CD4-positive, alpha-beta T cell (primary cell): ENCODE data around the gene BCAR1. TPM values are rescaled to one million over a fixed set of nuclear protein-coding genes. Genes with fewer than 3 reads are reported as not detected.

Experiments used
- ATAC-seq: fragments of 200-7000 bp; cut with Tn5 transposase; one replicate; pipeline ENCODE4 v1.10.0; 2022; ENCODE audit warnings: mild to moderate bottlenecking; ENCODE audit not compliant: poor library complexity
- CTCF ChIA-PET: fragments of 350-600 bp; sonication (Branson Sonifier 250); formaldehyde crosslinking; loops from one replicate; lab custom pipeline; 2021; ENCODE audit warnings: antibody characterized with exemption, inconsistent platforms; lab: Charles Lee
- POLR2A ChIA-PET: fragments of 350-600 bp; sonication (Branson Sonifier 250); formaldehyde crosslinking; loops from one replicate; lab custom pipeline; 2021; ENCODE audit warnings: antibody characterized with exemption, inconsistent platforms; lab: Charles Lee
- DNase-seq, 14 experiments: peaks; one replicate each; pipeline ENCODE4 v3.0.0-alpha.2; 2013 to 2020; ENCODE audit warnings: mixed read lengths in 2 of 14
- H3K27ac ChIP-seq, 2 donors: one replicate each; pipeline versions ENCODE4 v1.5.1 to v1.7.0; 2013; ENCODE audit warnings: low read length in 2 of 2, low read depth in 1 of 2, mild to moderate bottlenecking in 1 of 2
- H3K27me3 ChIP-seq, 2 experiments: 1 replicate in 1 of 2; 2 replicates in 1 of 2; pipeline versions ENCODE4 v1.6.1 to v1.7.0; 2013; ENCODE audit warnings: low read length in 2 of 2, control low read depth in 1 of 2, mild to moderate bottlenecking in 1 of 2, moderate library complexity in 1 of 2; ENCODE audit not compliant: insufficient read depth in 2 of 2, control insufficient read depth in 1 of 2
- H3K36me3 ChIP-seq: one replicate; pipeline ENCODE4 v1.6.1; 2013; ENCODE audit warnings: low read length, control low read depth; ENCODE audit not compliant: insufficient read depth
- H3K4me1 ChIP-seq: one replicate; pipeline ENCODE4 v1.6.1; 2013; ENCODE audit warnings: low read length, control low read depth; ENCODE audit not compliant: insufficient read depth
- H3K4me3 ChIP-seq: one replicate; pipeline ENCODE4 v1.5.1; 2013; ENCODE audit warnings: mild to moderate bottlenecking, low read length, moderate library complexity
- H3K9me3 ChIP-seq, 2 experiments: 1 replicate in 1 of 2; 2 replicates in 1 of 2; pipeline versions ENCODE4 v1.6.1 to v1.7.0; 2013; ENCODE audit warnings: low read length in 2 of 2, mild to moderate bottlenecking in 2 of 2, control low read depth in 1 of 2, moderate library complexity in 1 of 2; ENCODE audit not compliant: control insufficient read depth in 1 of 2, insufficient read depth in 1 of 2
- H3K27ac Mint-ChIP-seq: one replicate; pipeline ENCODE4 v1.8.0; 2020; ENCODE audit warnings: mixed read lengths
- H3K27me3 Mint-ChIP-seq: one replicate; pipeline ENCODE4 v1.8.0; 2021; ENCODE audit warnings: mixed read lengths
- H3K36me3 Mint-ChIP-seq: one replicate; pipeline ENCODE4 v1.8.0; 2021; ENCODE audit warnings: low read depth, mixed read lengths
- H3K4me1 Mint-ChIP-seq: one replicate; pipeline ENCODE4 v1.8.0; 2021; ENCODE audit warnings: low read depth, mixed read lengths
- H3K4me3 Mint-ChIP-seq: one replicate; pipeline ENCODE4 v1.8.0; 2020; ENCODE audit warnings: mild to moderate bottlenecking, mixed read lengths
- H3K9me3 Mint-ChIP-seq: one replicate; pipeline ENCODE4 v1.8.0; 2020; ENCODE audit warnings: mixed read lengths
- intact Hi-C, 2 experiments: fragments of 100-400 bp; cut with DNase I in 1 of 2; cut with micrococcal nuclease in 1 of 2; formaldehyde crosslinking; loops; one replicate each; pipeline versions ENCODE4 v1.15.1 to v1.9.0; 2023 to 2025; cut with DNase I, micrococcal nuclease
- total RNA-seq, 174 experiments: library from RNA in 2 of 174; stranded (reverse) in 2 of 174; gene quantifications; one replicate each; pipeline ENCODE4 v1.2.3 and lab custom pipeline; 2021 to 2026
- TF ChIP-seq, protein P1 (sequence below): fragments of 200-600 bp; IDR thresholded peaks from one replicate; pipeline ENCODE4 v1.8.0; 2022; ENCODE audit warnings: antibody characterized with exemption, mild to moderate bottlenecking

The BCAR1 gene
- total RNA-seq, 2 experiments from 2014 or later: 0.08 to 0.17 TPM

DNA sequence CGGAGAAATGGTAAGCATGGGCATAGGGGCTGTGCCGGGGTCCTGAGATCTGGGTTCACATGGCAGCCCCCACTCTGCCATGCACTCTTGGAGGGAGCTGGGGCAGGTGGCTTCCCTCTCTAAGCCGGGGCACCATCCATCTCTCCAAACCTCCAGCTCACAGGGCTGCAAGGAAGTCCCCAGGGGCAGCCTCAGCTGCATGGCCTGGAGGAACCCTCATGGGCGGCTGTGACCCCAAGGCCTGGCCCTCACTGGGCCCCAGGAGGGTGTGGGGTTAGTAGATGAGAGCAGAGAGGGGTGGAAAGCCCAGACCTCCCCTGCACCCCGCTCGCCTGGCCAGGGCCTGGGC is 47.0 kb downstream of the BCAR1 start:
- Histone ChIP-seq H3K27ac (no peak overlapping the region), H3K4me3 (no peak overlapping the region), H3K9me3 (no peaks in the 10 kb centered on the region), H3K36me3 (no peaks in the 10 kb centered on the region), H3K4me1 (peaks cover 14% of the 10 kb centered on the region), H3K27me3 (no peaks in the 10 kb centered on the region)
- H3K9me3 Mint-ChIP-seq: no peaks in the 10 kb centered on the region
- H3K36me3 Mint-ChIP-seq: no peaks in the 10 kb centered on the region
- H3K27me3 Mint-ChIP-seq: peaks cover 1% of the 10 kb centered on the region
- no peak overlapping the region for H3K4me3 Mint-ChIP-seq
- H3K4me1 Mint-ChIP-seq: peaks cover 30% of the 10 kb centered on the region
- POLR2A ChIA-PET: interaction anchor here (0.6 kb wide), 2 partner anchors 15 to 342 kb away, joined by 3 read pairs; no protein-coding TSS in a partner anchor
- CTCF ChIA-PET: no interaction called here
- ATAC-seq: no peak
- TF ChIP-seq, protein P1, sequence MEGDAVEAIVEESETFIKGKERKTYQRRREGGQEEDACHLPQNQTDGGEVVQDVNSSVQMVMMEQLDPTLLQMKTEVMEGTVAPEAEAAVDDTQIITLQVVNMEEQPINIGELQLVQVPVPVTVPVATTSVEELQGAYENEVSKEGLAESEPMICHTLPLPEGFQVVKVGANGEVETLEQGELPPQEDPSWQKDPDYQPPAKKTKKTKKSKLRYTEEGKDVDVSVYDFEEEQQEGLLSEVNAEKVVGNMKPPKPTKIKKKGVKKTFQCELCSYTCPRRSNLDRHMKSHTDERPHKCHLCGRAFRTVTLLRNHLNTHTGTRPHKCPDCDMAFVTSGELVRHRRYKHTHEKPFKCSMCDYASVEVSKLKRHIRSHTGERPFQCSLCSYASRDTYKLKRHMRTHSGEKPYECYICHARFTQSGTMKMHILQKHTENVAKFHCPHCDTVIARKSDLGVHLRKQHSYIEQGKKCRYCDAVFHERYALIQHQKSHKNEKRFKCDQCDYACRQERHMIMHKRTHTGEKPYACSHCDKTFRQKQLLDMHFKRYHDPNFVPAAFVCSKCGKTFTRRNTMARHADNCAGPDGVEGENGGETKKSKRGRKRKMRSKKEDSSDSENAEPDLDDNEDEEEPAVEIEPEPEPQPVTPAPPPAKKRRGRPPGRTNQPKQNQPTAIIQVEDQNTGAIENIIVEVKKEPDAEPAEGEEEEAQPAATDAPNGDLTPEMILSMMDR: no peak
- intact Hi-C loops: no loop called here
- DNase-seq: no peak
- no peak overlapping the region for H3K27ac Mint-ChIP-seq

- H3K4me3 ChIP-seq: no peak overlapping the region
- peaks cover 5% of the 10 kb centered on the region for H3K27me3 Mint-ChIP-seq
- no peaks in the 10 kb centered on the region for H3K36me3 Mint-ChIP-seq
- no peak for ATAC-seq
- H3K4me3 Mint-ChIP-seq: no peak overlapping the region
- H3K27me3 ChIP-seq: no peaks in the 10 kb centered on the region
- H3K9me3 Mint-ChIP-seq: no peaks in the 10 kb centered on the region
- no peaks in the 10 kb centered on the region for H3K9me3 ChIP-seq
- CTCF ChIA-PET: no interaction called here
- H3K4me1 ChIP-seq: peaks cover 15% of the 10 kb centered on the region
- intact Hi-C loops: loop anchor here in 1 of 2 experiments (2.0 kb wide), 1 partner anchor 19 kb away; no protein-coding TSS in a partner anchor
- POLR2A ChIA-PET: interaction anchor here (0.6 kb wide), 2 partner anchors 16 to 342 kb away, joined by 3 read pairs; no protein-coding TSS in a partner anchor
- H3K27ac ChIP-seq: no peak overlapping the region
- no peak overlapping the region for H3K27ac Mint-ChIP-seq
- TF ChIP-seq, protein P1: no peak
- no peak for DNase-seq
- H3K36me3 ChIP-seq: no peaks in the 10 kb centered on the region
- H3K4me1 Mint-ChIP-seq: peaks cover 33% of the 10 kb centered on the region
Measured at GRCh38 chr16:75203667-75204409, 47.6 kb downstream of the BCAR1 start.

GRCh38 chr16:75203096-75203495 is 48.3 kb downstream of the BCAR1 start:
- no peak overlapping the region for H3K27ac Mint-ChIP-seq
- intact Hi-C loops: loop anchor here in 1 of 2 experiments (2.0 kb wide), 1 partner anchor 20 kb away; no protein-coding TSS in a partner anchor
- no peak overlapping the region for H3K27ac ChIP-seq
- H3K27me3 ChIP-seq: peaks cover under 1 to 3% of the 10 kb centered on the region in 2 experiments
- H3K4me1 ChIP-seq: peaks cover 15% of the 10 kb centered on the region
- no peaks in the 10 kb centered on the region for H3K9me3 Mint-ChIP-seq
- DNase-seq: no peak
- H3K9me3 ChIP-seq: no peaks in the 10 kb centered on the region
- H3K27me3 Mint-ChIP-seq: peaks cover 9% of the 10 kb centered on the region
- H3K4me1 Mint-ChIP-seq: peaks cover 33% of the 10 kb centered on the region
- ChIA-PET POLR2A (no interaction called here), CTCF (no interaction called here)
- H3K4me3 ChIP-seq: no peak overlapping the region
- no peak overlapping the region for H3K4me3 Mint-ChIP-seq
- TF ChIP-seq, protein P1: no peak
- no peak for ATAC-seq
- H3K36me3 ChIP-seq: no peaks in the 10 kb centered on the region
- H3K36me3 Mint-ChIP-seq: no peaks in the 10 kb centered on the region
